Superior temporal gyrus (tissue), 1 donor: ENCODE results near the gene FAM107B.

Source experiments
- DNase-seq: peaks from one replicate; pipeline ENCODE4 v3.0.0-alpha.2; 2016; ENCODE audit errors: extremely low spot score

The FAM107B gene

DNA sequence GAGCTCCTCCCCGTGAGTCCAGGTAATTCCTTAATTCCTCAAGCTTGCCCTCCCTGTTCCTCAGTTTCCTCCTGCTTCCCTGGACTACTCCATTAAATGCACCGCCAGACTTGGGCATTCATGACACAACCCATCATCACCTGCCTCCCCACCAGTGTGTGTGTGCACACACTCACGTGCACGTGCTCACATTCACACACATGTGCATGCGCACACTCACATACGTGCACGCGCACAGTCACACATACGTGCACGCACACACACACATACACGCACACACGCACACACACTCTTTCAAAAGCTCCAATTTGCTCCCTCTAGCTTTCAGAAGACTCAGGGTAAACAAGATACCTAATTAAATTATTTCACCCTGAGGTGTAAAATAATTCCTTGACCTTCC lies 216.7 kb downstream of the FAM107B start:
- no peak for DNase-seq

- no peak for DNase-seq
Observed at GRCh38 chr10:14557567-14557966, 217.1 kb downstream of the FAM107B start.

DNA sequence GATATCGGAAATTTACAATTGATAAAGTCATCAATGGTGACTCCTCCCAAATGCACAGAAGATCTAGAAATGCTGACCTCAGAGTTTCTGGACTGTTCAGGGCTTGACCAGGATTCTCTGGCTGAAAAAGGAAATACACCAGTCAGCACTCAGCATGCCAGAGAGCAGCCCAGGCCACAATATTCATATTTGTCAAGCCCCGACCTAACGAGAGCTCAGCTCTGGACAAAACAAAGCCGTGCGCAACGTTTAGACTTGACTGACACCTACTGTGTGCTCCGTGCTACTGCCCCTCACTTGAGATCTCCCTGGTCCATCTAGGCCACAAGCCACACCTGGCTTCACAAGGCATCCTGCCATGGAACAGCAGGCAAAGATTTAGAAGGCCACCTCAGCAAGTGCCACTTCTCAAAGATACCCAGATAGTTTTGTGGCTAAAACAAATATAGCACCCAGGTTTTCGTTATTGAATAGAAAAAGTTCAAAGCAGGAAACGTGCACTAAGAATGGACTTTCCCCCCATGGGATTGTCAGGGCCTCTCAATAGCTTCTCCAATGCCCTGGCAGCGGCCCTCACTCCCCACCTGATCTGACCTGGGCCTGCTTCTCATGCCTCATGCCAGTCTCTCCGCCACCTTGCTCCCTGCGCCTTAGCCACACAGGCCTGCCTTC lies 218.3 kb downstream of the FAM107B start:
- peak; percentile 67 for DNase-seq

- no peak for DNase-seq
Observed at GRCh38 chr10:14555807-14556206, 218.9 kb downstream of the FAM107B start.

GRCh38 chr10:14554491-14555205 lies 220.0 kb downstream of the FAM107B start:
- DNase-seq: no peak

DNA sequence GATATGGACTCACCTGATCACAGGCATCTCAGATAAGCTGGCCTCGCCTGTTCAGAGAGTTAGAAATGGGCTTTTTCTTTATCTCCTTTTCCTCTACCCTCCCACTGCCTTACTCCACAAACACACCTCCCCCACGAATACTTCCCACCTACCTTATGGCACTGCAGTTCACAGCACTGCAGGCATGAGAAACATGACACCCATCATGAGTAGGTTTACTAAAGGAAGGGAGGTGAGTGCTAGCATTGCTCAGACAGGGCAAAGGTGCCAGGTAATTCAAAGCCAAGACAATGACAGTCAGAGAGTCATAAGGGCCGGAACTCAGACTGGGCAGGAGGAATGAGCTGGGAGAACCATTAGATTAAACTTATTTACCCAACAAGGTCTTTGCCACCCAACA lies 220.6 kb downstream of the FAM107B start:
- DNase-seq: no peak

- no peak for DNase-seq
Observed at GRCh38 chr10:14553448-14553847, 221.2 kb downstream of the FAM107B start.

GRCh38 chr10:14552015-14552414 lies 222.7 kb downstream of the FAM107B start:
- DNase-seq: no peak

DNA sequence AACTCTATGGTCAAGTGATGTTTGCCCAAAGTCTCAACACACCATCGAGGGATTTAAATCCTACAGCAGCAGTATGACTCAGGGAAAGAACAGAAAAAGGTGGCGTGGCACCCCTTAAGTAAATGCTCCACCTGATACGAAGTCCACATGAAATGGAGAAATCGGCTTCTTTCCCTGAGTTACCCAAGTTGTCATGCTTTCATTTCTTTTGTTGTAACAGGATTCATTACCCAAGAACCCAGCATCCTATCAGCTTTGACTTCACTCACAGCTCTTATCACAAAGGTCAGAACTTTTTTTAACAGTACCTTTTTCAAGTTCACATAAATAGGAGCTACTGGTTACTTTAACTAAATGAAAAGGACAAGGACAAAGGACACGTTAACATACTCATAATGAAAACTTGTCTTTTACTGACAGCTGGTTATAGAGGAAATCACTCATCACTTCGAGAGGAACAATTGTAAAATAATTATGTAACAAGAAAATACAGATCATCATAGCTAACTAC lies 224.2 kb downstream of the FAM107B start:
- DNase-seq: no peak

- peak; percentile 51 for DNase-seq
Observed at GRCh38 chr10:14549496-14549895, 225.2 kb downstream of the FAM107B start.

DNA sequence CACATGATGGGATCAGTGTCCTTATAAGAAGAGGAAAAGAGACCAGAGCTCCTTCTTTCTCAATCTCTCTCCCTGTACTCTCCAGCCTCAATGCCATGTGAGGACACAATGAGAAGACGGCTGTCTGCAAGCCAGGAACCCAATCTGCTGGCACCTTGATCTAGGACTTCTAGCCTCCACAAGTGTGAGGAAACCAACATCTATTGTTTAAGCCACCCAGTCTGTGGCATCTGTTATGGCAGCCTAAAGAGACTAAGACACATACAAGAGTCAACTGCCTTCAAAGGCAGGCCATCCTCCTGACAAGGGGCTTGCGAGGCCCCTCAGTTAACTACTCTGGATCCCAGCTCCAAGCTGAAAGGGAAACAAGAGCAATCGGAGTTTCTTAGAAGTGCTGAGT lies 225.7 kb downstream of the FAM107B start:
- no peak for DNase-seq

GRCh38 chr10:14548474-14548873 lies 226.2 kb downstream of the FAM107B start:
- no peak for DNase-seq

- no peak for DNase-seq
Observed at GRCh38 chr10:14547816-14548215, 226.9 kb downstream of the FAM107B start.

DNA sequence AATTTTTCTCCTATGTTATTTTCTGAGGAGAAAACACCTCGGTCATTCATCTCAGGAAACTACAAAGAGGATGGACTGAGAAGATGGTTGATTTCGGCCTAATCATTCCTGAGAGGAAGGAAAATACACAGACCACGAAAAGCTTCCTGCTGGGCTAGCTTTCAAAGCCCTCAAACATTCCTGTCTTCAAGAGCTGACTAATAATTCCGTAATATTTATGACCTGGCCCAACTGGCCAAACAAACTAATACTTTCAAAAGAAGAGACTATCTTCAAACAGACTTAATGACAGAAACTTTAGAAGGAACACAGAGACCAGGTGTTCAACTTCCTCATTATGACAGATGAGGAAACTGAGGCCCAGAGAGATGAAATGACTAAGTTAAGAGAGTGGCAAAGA lies 228.9 kb downstream of the FAM107B start:
- no peak for DNase-seq

DNA sequence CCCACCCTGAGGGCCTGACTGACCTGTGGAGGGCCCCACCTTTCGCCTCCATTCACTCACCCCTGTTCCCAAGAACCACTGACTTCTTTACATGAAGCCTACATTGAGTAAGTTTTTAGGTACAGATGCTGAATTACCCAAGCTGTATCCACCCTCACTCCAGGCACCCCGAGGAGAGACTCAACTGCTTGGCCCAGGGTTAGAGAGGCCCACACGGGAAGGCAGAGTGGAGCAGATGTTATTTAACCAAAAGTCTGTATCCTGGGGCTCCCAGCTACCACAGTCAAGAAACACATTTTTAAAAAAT lies 230.8 kb downstream of the FAM107B start:
- DNase-seq: no peak

- peak; percentile 69 for DNase-seq
Observed at GRCh38 chr10:14543046-14543903, 231.4 kb downstream of the FAM107B start.

DNA sequence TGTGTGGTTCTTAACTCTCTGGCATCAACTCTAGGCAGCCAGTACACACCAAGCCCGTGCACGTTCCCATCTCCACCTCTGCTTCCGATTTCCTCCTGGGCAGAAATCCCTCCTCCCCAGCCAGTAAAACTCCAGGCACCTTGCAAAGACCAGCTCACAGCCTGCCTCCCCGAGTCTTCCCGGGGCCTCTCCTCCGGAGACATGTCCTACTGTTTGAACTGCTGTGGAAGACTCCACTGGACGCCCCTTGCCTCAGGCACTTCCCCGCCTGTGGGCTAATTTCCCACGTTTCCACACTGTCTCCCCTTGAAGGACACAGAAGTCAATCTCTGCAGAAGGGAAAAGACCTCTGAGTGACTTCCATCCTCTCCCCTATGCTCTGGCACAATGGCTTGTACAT lies 233.3 kb downstream of the FAM107B start:
- no peak for DNase-seq

DNA sequence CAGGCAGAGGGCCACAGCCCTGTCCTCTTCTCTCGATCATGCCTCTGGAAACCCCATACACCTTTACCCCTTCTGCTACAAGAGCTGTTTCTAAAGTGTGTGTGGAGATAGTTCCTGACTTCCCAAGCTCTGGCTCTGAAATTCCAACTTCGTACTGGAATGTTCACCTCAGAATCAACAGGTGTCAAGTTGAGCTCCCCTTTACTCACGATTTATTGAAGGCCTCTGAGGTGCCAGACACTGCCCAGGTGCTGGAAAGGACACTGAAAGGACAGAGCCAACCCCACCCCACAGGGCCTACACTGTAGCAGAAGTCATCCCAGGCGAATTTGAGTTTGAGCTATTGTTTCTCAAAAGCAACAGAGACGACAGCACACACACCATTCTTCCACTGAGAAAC lies 234.1 kb downstream of the FAM107B start:
- DNase-seq: no peak

DNA sequence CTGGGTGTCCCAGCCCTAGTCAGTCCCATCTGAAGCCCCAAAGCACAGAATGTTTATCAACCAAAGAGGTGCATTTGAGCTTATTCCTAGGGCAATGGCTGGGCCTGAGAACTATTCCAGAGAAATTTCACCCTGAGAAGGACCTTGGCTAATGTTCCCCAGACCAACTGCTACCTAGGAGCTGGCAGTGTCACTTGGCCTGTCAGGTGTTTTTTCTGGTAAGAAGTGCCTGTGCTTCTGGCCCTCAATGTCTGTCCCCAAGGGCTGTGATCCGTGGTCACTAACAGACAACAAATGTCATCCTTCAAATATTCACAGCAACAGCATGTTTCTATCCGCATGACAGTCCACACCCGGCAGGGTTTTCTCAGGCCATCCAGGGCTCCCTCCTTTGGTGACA lies 234.6 kb downstream of the FAM107B start:
- no peak for DNase-seq

DNA sequence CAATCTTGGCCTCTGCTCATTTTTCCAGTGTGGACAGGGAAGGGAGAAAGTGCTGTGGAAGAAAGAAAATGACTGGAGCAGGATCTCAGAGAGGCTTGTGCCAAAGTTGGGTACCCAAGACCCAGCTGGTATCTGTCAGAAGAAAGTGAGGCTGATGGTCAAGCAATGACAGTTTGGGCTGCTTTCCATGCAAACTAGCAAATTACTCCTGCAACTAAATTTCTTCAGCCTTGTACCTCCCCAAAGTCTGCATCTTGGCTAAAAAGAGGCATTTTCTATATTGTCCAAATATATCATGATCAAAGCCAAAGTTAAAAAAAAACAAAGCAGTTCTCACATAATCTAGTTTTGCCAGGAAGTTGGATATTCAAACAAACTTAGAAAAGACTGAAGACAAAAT lies 235.5 kb downstream of the FAM107B start:
- no peak for DNase-seq

- peak; percentile 64 for DNase-seq
Observed at GRCh38 chr10:14536241-14537213, 238.2 kb downstream of the FAM107B start.
